IgD-negative memory B cell (primary cell): ENCODE data around the gene GPHN. TPM values are rescaled to one million over a fixed set of nuclear protein-coding genes. Genes with fewer than 3 reads are reported as not detected.

Experiments used
- H3K27ac Mint-ChIP-seq, 3 donors: one replicate each; pipeline ENCODE4 v1.8.0; 2020 to 2022; ENCODE audit warnings: mild to moderate bottlenecking in 3 of 3, mixed read lengths in 3 of 3, moderate library complexity in 1 of 3
- H3K27me3 Mint-ChIP-seq: one replicate; pipeline ENCODE4 v1.8.0; 2021; ENCODE audit warnings: mixed read lengths
- H3K36me3 Mint-ChIP-seq: one replicate; pipeline ENCODE4 v1.8.0; 2020; ENCODE audit warnings: mild to moderate bottlenecking, mixed read lengths
- H3K4me1 Mint-ChIP-seq, 3 donors: one replicate each; pipeline ENCODE4 v1.8.0; 2020 to 2022; ENCODE audit warnings: mixed read lengths in 3 of 3, mild to moderate bottlenecking in 1 of 3
- H3K4me3 Mint-ChIP-seq, 4 donors: one replicate each; pipeline ENCODE4 v1.8.0; 2020 to 2022; ENCODE audit warnings: mild to moderate bottlenecking in 4 of 4, mixed read lengths in 4 of 4, moderate library complexity in 3 of 4
- H3K9me3 Mint-ChIP-seq, 3 donors: one replicate each; pipeline ENCODE4 v1.8.0; 2020 to 2021; ENCODE audit warnings: mixed read lengths in 3 of 3, mild to moderate bottlenecking in 1 of 3
- polyA plus RNA-seq: library from polyadenylated mRNA; unstranded; fragments of 300-500 nt; fragmentation: Illumina TruSeq; gene quantifications from one replicate; pipeline ENCODE4 v1.2.3, GENCODE V29; 2021

GPHN gene
- polyA plus RNA-seq, 1 donor from 2014 or later, result 5.9 TPM

GRCh38 chr14:66600416-66600815 is 92.5 kb downstream of the GPHN start:
- Mint-ChIP-seq H3K4me3 (no peak overlapping the region), H3K9me3 (peaks cover 0 to 5% (median 2%) of the 10 kb centered on the region in 3 donors), H3K4me1 (peaks cover 5 to 9% (median 7%) of the 10 kb centered on the region in 3 donors), H3K27ac (no peak overlapping the region), H3K27me3 (no peaks in the 10 kb centered on the region), H3K36me3 (peaks cover 6% of the 10 kb centered on the region)

GRCh38 chr14:66601932-66602578 is 94.1 kb downstream of the GPHN start:
- Mint-ChIP-seq H3K36me3 (peaks cover 6% of the 10 kb centered on the region), H3K27ac (no peak overlapping the region), H3K4me3 (no peak overlapping the region), H3K4me1 (peaks cover 5 to 18% (median 7%) of the 10 kb centered on the region in 3 donors), H3K9me3 (peaks cover 0 to 4% (median 2%) of the 10 kb centered on the region in 3 donors), H3K27me3 (no peaks in the 10 kb centered on the region)

DNA sequence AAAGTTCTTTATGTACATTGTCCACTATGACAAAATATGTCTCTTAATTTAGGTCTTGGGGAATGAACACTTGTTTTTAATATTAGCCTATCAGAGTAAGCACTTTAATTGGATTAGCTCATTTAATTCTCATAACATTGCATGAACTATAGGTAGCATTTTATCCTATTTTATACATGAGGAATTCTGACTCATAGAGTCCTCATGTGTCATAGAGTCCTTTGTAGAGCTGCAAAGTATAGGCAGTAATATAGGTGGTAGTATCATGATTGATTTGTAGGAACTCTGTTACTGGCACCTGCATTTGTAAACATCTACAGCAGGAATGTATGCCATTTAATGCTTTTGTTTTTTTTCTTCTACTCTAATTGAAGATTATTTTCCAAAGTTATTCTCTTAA is 96.0 kb downstream of the GPHN start:
- no peak overlapping the region for H3K27ac Mint-ChIP-seq
- H3K9me3 Mint-ChIP-seq, result peaks cover 2 to 14% (median 6%) of the 10 kb centered on the region in 3 donors
- peaks cover 5 to 14% (median 7%) of the 10 kb centered on the region in 3 donors for H3K4me1 Mint-ChIP-seq
- peaks cover 5% of the 10 kb centered on the region for H3K36me3 Mint-ChIP-seq
- no peak overlapping the region for H3K4me3 Mint-ChIP-seq
- no peaks in the 10 kb centered on the region for H3K27me3 Mint-ChIP-seq

- H3K27me3 Mint-ChIP-seq, result no peaks in the 10 kb centered on the region
- no peak overlapping the region for H3K4me3 Mint-ChIP-seq
- no peak overlapping the region for H3K27ac Mint-ChIP-seq
- H3K9me3 Mint-ChIP-seq, result peaks cover 8 to 12% (median 12%) of the 10 kb centered on the region in 3 donors
- H3K4me1 Mint-ChIP-seq, result peaks cover 8 to 24% (median 9%) of the 10 kb centered on the region in 3 donors
- H3K36me3 Mint-ChIP-seq, result peaks cover 5% of the 10 kb centered on the region
Measured at GRCh38 chr14:66606826-66607225, 98.9 kb downstream of the GPHN start.

GRCh38 chr14:66610154-66610563 is 102.2 kb downstream of the GPHN start:
- Mint-ChIP-seq H3K36me3 (peaks cover 4% of the 10 kb centered on the region), H3K27ac (no peak overlapping the region), H3K9me3 (peaks cover 6 to 15% (median 15%) of the 10 kb centered on the region in 3 donors), H3K4me1 (peaks cover 4 to 18% (median 6%) of the 10 kb centered on the region in 3 donors), H3K27me3 (no peaks in the 10 kb centered on the region), H3K4me3 (peak overlapping the region in 2 of 4 donors; percentile 34 to 54)

GRCh38 chr14:66613344-66613743 is 105.4 kb downstream of the GPHN start:
- Mint-ChIP-seq H3K4me3 (no peak overlapping the region), H3K9me3 (peaks cover 6 to 25% (median 14%) of the 10 kb centered on the region in 3 donors), H3K27me3 (no peaks in the 10 kb centered on the region), H3K4me1 (peaks cover 4 to 10% (median 6%) of the 10 kb centered on the region in 3 donors), H3K36me3 (peaks cover 4% of the 10 kb centered on the region), H3K27ac (no peak overlapping the region)

DNA sequence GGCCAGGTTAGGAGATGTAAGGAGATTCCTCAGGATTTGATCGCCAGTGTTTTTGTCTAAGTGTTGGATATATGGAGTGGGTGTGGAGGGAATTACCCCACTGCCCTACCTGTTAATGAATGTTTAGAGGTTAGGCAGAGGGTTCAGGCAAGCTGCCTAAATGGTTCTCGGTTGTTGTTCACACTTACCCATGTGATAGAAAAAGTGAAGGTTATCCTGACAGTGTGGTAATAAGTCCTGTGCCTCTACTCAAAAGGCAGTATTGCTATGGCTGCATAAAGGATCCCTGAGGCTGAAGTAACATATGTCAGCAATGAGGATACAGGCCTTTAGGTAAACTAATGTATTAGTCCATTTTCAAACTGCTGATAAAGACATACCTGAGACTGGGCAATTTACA is 112.0 kb downstream of the GPHN start:
- Mint-ChIP-seq H3K36me3 (peaks cover 6% of the 10 kb centered on the region), H3K9me3 (peaks cover 4 to 18% (median 12%) of the 10 kb centered on the region in 3 donors), H3K27me3 (no peaks in the 10 kb centered on the region), H3K4me3 (no peak overlapping the region), H3K4me1 (peaks cover 0 to 6% (median 3%) of the 10 kb centered on the region in 3 donors), H3K27ac (no peak overlapping the region)

DNA sequence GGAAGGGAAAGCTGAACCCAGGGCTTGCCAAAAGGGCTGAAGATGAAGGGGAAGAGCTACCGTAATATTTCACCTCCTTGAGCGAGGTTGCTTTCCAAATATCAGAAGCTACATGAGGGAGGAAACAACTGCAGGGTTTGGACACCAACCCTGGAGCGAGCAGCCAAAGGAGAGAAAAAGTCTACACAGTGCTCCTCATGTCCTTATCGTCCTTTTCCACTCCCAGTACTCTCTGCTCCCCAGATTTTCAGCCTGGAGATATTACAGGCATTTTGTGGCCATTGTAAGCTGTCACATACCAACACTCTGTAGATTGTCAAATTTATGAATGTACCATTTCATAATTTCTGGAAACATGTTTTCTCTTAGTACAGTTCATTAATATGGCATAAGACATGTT is 115.9 kb downstream of the GPHN start:
- H3K9me3 Mint-ChIP-seq, result peaks cover 4 to 5% (median 4%) of the 10 kb centered on the region in 3 donors
- H3K4me1 Mint-ChIP-seq, result peaks cover 0 to 10% (median 2%) of the 10 kb centered on the region in 3 donors
- peak overlapping the region in 1 of 3 donors; percentile 34 for H3K27ac Mint-ChIP-seq
- H3K36me3 Mint-ChIP-seq, result peaks cover 4% of the 10 kb centered on the region
- no peaks in the 10 kb centered on the region for H3K27me3 Mint-ChIP-seq
- H3K4me3 Mint-ChIP-seq, result no peak overlapping the region

DNA sequence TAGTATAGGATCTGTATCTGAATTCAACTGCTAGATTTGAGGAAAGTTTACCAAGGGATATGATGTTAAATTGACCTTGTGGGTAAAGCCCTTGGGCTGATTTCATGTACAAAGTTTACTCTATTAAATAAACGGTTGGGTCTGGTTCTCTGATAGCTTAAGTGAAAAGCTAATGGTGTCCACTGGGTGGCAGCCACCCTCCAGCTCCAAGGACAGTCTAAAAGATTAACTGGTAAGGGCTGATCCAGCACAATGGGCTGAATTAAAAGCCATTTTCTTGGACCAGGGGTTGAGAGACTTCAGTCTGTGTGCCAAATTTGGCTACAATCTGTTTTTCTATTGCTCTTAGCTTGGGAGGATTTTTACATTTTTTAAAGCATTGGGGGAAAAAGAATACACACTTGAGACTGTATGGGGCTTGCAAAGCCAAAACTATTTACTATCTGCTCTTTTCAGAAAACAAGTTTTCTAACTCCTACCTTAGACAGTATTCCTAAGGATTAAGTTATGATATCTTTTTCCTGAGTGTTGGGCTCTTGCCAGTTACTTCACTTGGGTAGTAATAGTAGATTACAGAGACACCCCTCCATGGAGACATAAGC is 116.5 kb downstream of the GPHN start:
- Mint-ChIP-seq H3K27ac (no peak overlapping the region), H3K9me3 (peaks cover 2 to 5% (median 4%) of the 10 kb centered on the region in 3 donors)

GRCh38 chr14:66628636-66629035 is 120.7 kb downstream of the GPHN start:
- H3K4me1 Mint-ChIP-seq, result peaks cover 0 to 10% (median 2%) of the 10 kb centered on the region in 3 donors
- H3K27me3 Mint-ChIP-seq, result no peaks in the 10 kb centered on the region
- H3K4me3 Mint-ChIP-seq, result no peak overlapping the region
- H3K9me3 Mint-ChIP-seq, result peaks cover 0 to 2% (median 0%) of the 10 kb centered on the region in 3 donors
- H3K27ac Mint-ChIP-seq, result no peak overlapping the region
- H3K36me3 Mint-ChIP-seq, result no peaks in the 10 kb centered on the region

More for the DNA sequence above, 116.5 kb downstream of the GPHN start:
- Mint-ChIP-seq H3K4me1 (peaks cover 0 to 10% (median 2%) of the 10 kb centered on the region in 3 donors), H3K27me3 (no peaks in the 10 kb centered on the region), H3K36me3 (peaks cover 4% of the 10 kb centered on the region), H3K4me3 (no peak overlapping the region)

DNA sequence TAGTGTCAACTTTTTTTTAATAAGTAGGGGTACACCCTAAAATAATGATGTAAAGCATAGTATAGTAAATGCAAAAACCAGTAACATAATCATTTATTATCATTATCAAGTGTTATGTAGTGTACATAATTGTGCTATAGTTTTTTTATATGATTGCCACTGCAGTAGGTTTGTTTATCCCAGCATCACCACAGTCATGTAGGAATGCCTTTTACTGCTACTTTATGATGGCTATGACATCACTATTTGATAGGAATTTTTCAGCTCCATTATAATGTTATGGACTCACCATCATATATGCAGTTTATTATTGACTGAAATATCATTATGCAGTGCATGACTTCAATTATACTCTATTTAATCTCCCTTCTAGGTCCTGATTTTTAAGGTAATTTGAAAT is 121.6 kb downstream of the GPHN start:
- H3K36me3 Mint-ChIP-seq, result no peaks in the 10 kb centered on the region

DNA sequence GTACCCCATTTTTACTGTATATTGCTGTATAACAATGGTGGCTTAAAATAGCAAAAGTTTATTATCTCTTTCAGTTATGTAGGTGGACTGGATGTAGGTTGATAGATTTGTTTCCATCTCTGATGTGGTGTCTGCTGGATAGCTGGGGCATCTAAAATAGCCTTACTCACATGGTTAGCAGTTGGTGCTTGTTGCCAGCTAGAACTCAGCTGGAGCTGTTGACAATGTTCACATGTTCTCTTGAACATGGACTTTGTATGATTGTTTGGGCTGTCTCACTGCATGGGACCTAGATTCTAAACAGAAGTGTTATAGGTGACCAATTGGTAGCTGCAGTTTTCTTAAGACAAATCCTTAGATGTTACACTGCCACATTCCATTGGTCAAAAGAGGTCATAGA is 126.9 kb downstream of the GPHN start:
- Mint-ChIP-seq H3K27me3 (no peaks in the 10 kb centered on the region), H3K27ac (no peak overlapping the region), H3K4me1 (peaks cover 0 to 5% (median 2%) of the 10 kb centered on the region in 3 donors), H3K9me3 (peaks cover 0 to 2% (median 2%) of the 10 kb centered on the region in 3 donors), H3K4me3 (no peak overlapping the region), H3K36me3 (peaks cover 2% of the 10 kb centered on the region)

More for the DNA sequence above, 121.6 kb downstream of the GPHN start:
- Mint-ChIP-seq H3K4me3 (no peak overlapping the region), H3K27ac (no peak overlapping the region), H3K27me3 (no peaks in the 10 kb centered on the region), H3K9me3 (peaks cover 0 to 2% (median 0%) of the 10 kb centered on the region in 3 donors), H3K4me1 (peaks cover 0 to 5% (median 0%) of the 10 kb centered on the region in 3 donors)

GRCh38 chr14:66635435-66635834 is 127.5 kb downstream of the GPHN start:
- H3K4me3 Mint-ChIP-seq, result no peak overlapping the region
- H3K4me1 Mint-ChIP-seq, result peaks cover 0 to 5% (median 2%) of the 10 kb centered on the region in 3 donors
- peaks cover 2% of the 10 kb centered on the region for H3K36me3 Mint-ChIP-seq

DNA sequence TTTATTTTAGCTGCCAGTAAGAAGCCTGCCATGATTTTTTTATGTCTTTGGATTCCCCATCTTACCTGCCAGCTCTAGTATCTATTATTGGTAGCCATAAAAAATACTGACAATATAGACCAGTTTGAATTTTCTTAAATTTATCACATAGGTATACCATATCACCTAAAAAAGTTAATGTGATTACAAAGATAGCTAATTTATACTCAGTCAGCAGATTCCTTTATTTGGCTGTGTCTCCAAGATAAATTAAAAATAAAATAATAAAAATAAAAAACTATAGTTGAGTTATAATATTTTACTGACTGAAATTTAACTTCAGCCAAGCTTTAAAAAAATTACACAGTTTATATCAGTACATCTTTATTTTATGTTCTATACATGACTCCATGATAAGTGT is 128.3 kb downstream of the GPHN start:
- Mint-ChIP-seq H3K9me3 (peaks cover 0 to 2% (median 2%) of the 10 kb centered on the region in 3 donors), H3K27me3 (no peaks in the 10 kb centered on the region), H3K4me3 (no peak overlapping the region), H3K4me1 (peaks cover 0 to 5% (median 2%) of the 10 kb centered on the region in 3 donors), H3K36me3 (peaks cover 2% of the 10 kb centered on the region), H3K27ac (no peak overlapping the region)

More at GRCh38 chr14:66635435-66635834, 127.5 kb downstream of the GPHN start:
- Mint-ChIP-seq H3K9me3 (peaks cover 0 to 2% (median 2%) of the 10 kb centered on the region in 3 donors), H3K27ac (no peak overlapping the region), H3K27me3 (no peaks in the 10 kb centered on the region)

DNA sequence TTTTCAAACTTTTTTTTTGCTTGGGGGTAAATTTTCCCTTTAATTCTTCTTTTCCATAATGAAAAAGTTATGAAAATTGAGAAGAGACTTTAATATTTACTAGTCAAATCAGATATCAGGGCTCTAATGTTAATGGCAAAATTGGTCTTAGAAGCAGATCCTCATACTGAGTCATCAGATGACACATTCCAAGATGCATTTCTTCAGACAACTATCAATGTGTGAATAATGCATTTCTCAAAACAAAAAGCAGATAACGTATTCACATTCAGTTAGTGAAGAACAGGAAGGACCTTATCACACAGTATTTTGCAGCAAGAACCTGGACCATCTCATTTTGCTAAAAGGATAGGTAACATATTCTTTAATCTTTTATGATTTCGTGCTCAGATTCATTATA is 130.7 kb downstream of the GPHN start:
- Mint-ChIP-seq H3K9me3 (peaks cover 0 to 2% (median 0%) of the 10 kb centered on the region in 3 donors), H3K4me1 (peaks cover 0 to 9% (median 6%) of the 10 kb centered on the region in 3 donors), H3K27me3 (no peaks in the 10 kb centered on the region), H3K27ac (no peak overlapping the region), H3K4me3 (no peak overlapping the region), H3K36me3 (peaks cover 2% of the 10 kb centered on the region)
